ENCODE data around the gene TMEM63C.

The TMEM63C gene

GRCh38 chr14:77266336-77266735, 84.7 kb downstream of the TMEM63C start:
- DNase-seq (ENCODE audit: low read depth): no peak
- no peak overlapping the region for H3K4me3 ChIP-seq (ENCODE audit: low read depth, low read length)
- TF ChIP-seq CTCF (conservative IDR thresholded peaks at IDR 0.05; ENCODE audit: low read depth, low read length): no peak

DNA sequence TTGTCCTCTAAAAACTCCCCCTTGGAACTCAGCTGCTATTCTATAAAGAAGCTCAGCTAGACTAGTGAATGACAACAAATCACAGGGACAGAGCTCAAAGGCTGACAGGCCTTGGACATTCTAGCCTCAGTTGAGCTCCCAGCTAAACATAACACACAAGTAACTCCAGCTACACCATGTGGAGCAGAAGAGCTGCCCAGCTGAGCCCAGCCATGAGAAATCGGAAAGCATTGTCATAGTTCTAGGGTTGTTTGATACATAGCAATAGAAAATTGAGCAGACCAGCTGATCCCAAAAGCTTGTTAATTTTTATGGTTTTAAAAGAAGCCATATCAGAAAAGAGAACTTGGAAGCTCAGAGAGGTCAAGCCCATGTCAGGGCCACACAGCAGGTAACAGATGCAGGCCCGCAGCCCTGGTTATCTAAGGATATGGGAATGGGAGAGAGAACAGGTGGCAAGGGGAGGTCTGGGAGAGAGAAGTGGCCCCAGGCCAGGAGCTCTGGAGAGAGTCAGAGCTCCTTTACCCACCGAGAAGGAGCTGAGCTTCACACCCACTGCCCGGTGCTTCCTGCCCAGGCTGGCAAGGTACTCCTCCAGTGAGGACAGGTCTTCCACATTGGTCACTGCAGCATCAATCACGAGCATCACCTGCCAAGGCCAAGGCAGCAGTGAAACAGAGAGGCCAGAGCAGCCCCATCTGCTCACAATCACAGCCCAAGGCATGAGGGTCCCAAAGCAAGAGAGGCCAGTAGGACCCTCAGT, 86.5 kb downstream of the TMEM63C start:
- TF ChIP-seq CTCF (conservative IDR thresholded peaks at IDR 0.05; ENCODE audit: low read depth, low read length): no peak
- H3K4me3 ChIP-seq (ENCODE audit: low read depth, low read length): no peak overlapping the region
- no peak for DNase-seq (ENCODE audit: low read depth)

DNA sequence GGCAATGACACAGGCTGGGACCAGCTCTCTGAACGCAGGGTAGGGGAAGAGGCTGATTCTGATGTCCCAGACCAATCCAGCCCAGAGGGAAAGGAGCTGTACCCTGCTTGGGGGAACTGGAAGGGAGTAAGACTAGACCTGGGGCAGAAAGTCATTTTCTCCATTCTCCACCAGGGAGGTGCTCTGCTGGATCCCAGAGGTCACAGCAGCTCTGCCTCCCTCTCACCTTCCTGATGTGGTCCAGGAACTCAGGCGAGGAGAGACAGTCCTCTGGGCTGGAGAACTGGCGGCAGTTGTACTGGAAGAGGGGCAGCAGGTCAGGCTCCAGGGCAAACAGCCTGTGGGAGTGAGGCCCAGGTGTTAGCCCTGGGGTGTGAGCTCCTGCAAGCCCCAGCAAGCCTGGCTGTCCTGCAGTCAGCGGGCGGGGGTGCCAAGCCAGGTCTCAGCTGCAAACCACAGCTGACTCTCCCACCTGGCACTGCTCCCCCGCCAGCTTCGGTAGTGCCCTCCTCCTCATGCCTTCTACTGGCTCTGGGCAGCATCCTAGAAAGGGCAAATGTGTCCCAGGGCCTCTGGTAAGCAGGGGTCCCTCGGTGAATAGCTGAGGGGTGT, 87.5 kb downstream of the TMEM63C start:
- H3K4me3 ChIP-seq (ENCODE audit: low read depth, low read length): no peak overlapping the region
- DNase-seq (ENCODE audit: low read depth): no peak
- TF ChIP-seq CTCF (conservative IDR thresholded peaks at IDR 0.05; ENCODE audit: low read depth, low read length): no peak

GRCh38 chr14:77270361-77271112, 88.9 kb downstream of the TMEM63C start:
- no peak for DNase-seq (ENCODE audit: low read depth)
- no peak for TF ChIP-seq CTCF (conservative IDR thresholded peaks at IDR 0.05; ENCODE audit: low read depth, low read length)
- no peak overlapping the region for H3K4me3 ChIP-seq (ENCODE audit: low read depth, low read length)

DNA sequence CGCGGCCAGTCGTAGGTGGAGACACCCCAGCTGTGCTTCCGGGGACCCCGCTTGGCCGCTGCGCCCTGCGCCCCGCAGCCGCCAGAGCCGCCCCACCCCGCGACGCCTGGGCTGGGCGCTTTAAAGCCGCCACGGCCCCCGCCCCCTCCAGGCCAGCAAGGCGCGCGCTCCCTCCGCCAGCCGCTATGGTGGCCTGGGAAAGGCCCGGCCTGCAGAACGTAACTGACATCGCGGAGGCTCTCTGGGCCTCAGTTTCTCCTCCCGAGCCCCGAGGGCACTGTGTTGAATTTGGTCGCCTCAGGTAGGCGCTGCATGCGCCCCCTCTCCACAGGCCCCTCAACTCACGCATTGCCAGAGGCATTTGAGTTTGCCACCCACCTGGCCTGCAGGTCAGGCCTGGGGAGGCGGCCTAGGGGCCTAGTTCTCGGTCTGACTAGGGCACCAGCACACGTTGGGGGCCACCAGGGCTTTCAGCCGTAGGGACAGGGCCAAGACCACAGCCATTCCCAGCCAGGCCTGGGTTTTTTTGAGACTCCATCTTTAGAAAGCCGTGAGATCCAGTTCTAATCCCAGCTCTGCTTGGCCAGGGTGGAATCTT, 89.6 kb downstream of the TMEM63C start, which contains the start of gene NGB:
Gene NGB, minus strand, starts transcription at position 94 of the 598 bp plus-strand sequence. CDS start 269 bp downstream, outside the sequence.
- DNase-seq (ENCODE audit: low read depth): no peak
- no peak within 1 kb of the TSS for H3K4me3 ChIP-seq (ENCODE audit: low read depth, low read length)
- TF ChIP-seq CTCF (conservative IDR thresholded peaks at IDR 0.05; ENCODE audit: low read depth, low read length): no peak

GRCh38 chr14:77272261-77272660, 90.7 kb downstream of the TMEM63C start:
- no peak for DNase-seq (ENCODE audit: low read depth)
- TF ChIP-seq CTCF (conservative IDR thresholded peaks at IDR 0.05; ENCODE audit: low read depth, low read length): no peak
- H3K4me3 ChIP-seq (ENCODE audit: low read depth, low read length): no peak overlapping the region

Data from choroid plexus epithelial cell (primary cell).